Measurements from ENCODE around the gene NDUFS3.
"Not testable (repeated sequence)": the region's sequence is repeated elsewhere in the genome, so short reads cannot be mapped to it uniquely, and the experiment has no call there.

Gene NDUFS3

GRCh38 chr11:47578524-47579494 is at the start of gene NDUFS3, which contains the start of gene KBTBD4:
TSS of gene NDUFS3 (plus strand) at chr11:47579074. CDS start at chr11:47579092, 18 bp downstream.
TSS of gene KBTBD4 (minus strand) at chr11:47578970. CDS start at chr11:47578951, 19 bp downstream.
- peak; percentile 92 for DNase-seq

GRCh38 chr11:47529951-47530350 is 48.9 kb upstream of the NDUFS3 start:
- no peak for DNase-seq

- DNase-seq, result not testable (repeated sequence)
Measured at GRCh38 chr11:47530721-47531120, 48.2 kb upstream of the NDUFS3 start.

- DNase-seq, result no peak
Measured at GRCh38 chr11:47531666-47532065, 47.2 kb upstream of the NDUFS3 start.

GRCh38 chr11:47532597-47533213 is 46.2 kb upstream of the NDUFS3 start:
- DNase-seq, result no peak

- no peak for DNase-seq
Measured at GRCh38 chr11:47533690-47534151, 45.2 kb upstream of the NDUFS3 start.

- no peak for DNase-seq
Measured at GRCh38 chr11:47534704-47535251, 44.1 kb upstream of the NDUFS3 start.

GRCh38 chr11:47536915-47537314 is 42.0 kb upstream of the NDUFS3 start:
- DNase-seq, result no peak

GRCh38 chr11:47538741-47539565 is 39.9 kb upstream of the NDUFS3 start:
- no peak for DNase-seq

- DNase-seq, result no peak
Measured at GRCh38 chr11:47539681-47540039, 39.2 kb upstream of the NDUFS3 start.

- no peak for DNase-seq
Measured at GRCh38 chr11:47541070-47541469, 37.8 kb upstream of the NDUFS3 start.

- no peak for DNase-seq
Measured at GRCh38 chr11:47545298-47545697, 33.6 kb upstream of the NDUFS3 start.

- DNase-seq, result not testable (repeated sequence)
Measured at GRCh38 chr11:47546274-47546673, 32.6 kb upstream of the NDUFS3 start.

GRCh38 chr11:47550288-47551047 is 28.4 kb upstream of the NDUFS3 start:
- DNase-seq, result peak; percentile 11

GRCh38 chr11:47551086-47551485 is 27.8 kb upstream of the NDUFS3 start:
- no peak for DNase-seq

GRCh38 chr11:47552056-47552565 is 26.8 kb upstream of the NDUFS3 start:
- peak; percentile 43 for DNase-seq

- DNase-seq, result peak; percentile 94
Measured at GRCh38 chr11:47552566-47553405, 26.1 kb upstream of the NDUFS3 start, which contains the start of gene CELF1. TSS of gene CELF1 (minus strand) at chr11:47553132. CDS start at chr11:47499523, 53,609 bp downstream.

- no peak for DNase-seq
Measured at GRCh38 chr11:47553406-47553743, 25.5 kb upstream of the NDUFS3 start.

GRCh38 chr11:47557004-47557403 is 21.9 kb upstream of the NDUFS3 start:
- not testable (repeated sequence) for DNase-seq

GRCh38 chr11:47558695-47559094 is 20.2 kb upstream of the NDUFS3 start:
- DNase-seq, result no peak

GRCh38 chr11:47560426-47560825 is 18.4 kb upstream of the NDUFS3 start:
- DNase-seq, result no peak
